Measurements from ENCODE around the gene ST7.
"Not testable (repeated sequence)": the region's sequence is repeated elsewhere in the genome, so short reads cannot be mapped to it uniquely, and the experiment has no call there.

ST7 gene

GRCh38 chr7:117113871-117114270 lies 160.6 kb downstream of the ST7 start:
- Histone ChIP-seq H3K9ac (ENCODE audit: low read length) (no peak overlapping the region), H3K27ac (ENCODE audit: low read length) (no peak overlapping the region), H3K4me1 (ENCODE audit: control insufficient read depth, low read depth, low read length) (peaks cover 16% of the 10 kb centered on the region), H3K27me3 (ENCODE audit: control insufficient read depth, insufficient read depth, low read length) (no peaks in the 10 kb centered on the region), H3K9me3 (ENCODE audit: control insufficient read depth, low read depth, low read length) (no peaks in the 10 kb centered on the region), H3K4me3 (ENCODE audit: low read length) (no peak overlapping the region), H3K36me3 (ENCODE audit: control insufficient read depth, low read depth, low read length) (no peaks in the 10 kb centered on the region)

GRCh38 chr7:117114272-117114671 lies 161.0 kb downstream of the ST7 start:
- no peak overlapping the region for H3K27ac ChIP-seq (ENCODE audit: low read length)
- H3K27me3 ChIP-seq (ENCODE audit: control insufficient read depth, insufficient read depth, low read length), result no peaks in the 10 kb centered on the region
- H3K4me1 ChIP-seq (ENCODE audit: control insufficient read depth, low read depth, low read length), result peaks cover 16% of the 10 kb centered on the region
- H3K4me3 ChIP-seq (ENCODE audit: low read length), result no peak overlapping the region
- no peak overlapping the region for H3K9ac ChIP-seq (ENCODE audit: low read length)
- no peaks in the 10 kb centered on the region for H3K9me3 ChIP-seq (ENCODE audit: control insufficient read depth, low read depth, low read length)
- H3K36me3 ChIP-seq (ENCODE audit: control insufficient read depth, low read depth, low read length), result no peaks in the 10 kb centered on the region

GRCh38 chr7:117116211-117116610 lies 162.9 kb downstream of the ST7 start:
- Histone ChIP-seq H3K36me3 (ENCODE audit: control insufficient read depth, low read depth, low read length) (no peaks in the 10 kb centered on the region), H3K4me1 (ENCODE audit: control insufficient read depth, low read depth, low read length) (peaks cover 10% of the 10 kb centered on the region), H3K27me3 (ENCODE audit: control insufficient read depth, insufficient read depth, low read length) (no peaks in the 10 kb centered on the region), H3K9me3 (ENCODE audit: control insufficient read depth, low read depth, low read length) (no peaks in the 10 kb centered on the region), H3K9ac (ENCODE audit: low read length) (no peak overlapping the region), H3K4me3 (ENCODE audit: low read length) (no peak overlapping the region), H3K27ac (ENCODE audit: low read length) (no peak overlapping the region)

- no peak overlapping the region for H3K27ac ChIP-seq (ENCODE audit: low read length)
- no peaks in the 10 kb centered on the region for H3K36me3 ChIP-seq (ENCODE audit: control insufficient read depth, low read depth, low read length)
- no peak overlapping the region for H3K4me3 ChIP-seq (ENCODE audit: low read length)
- H3K9ac ChIP-seq (ENCODE audit: low read length), result no peak overlapping the region
- H3K27me3 ChIP-seq (ENCODE audit: control insufficient read depth, insufficient read depth, low read length), result no peaks in the 10 kb centered on the region
- H3K9me3 ChIP-seq (ENCODE audit: control insufficient read depth, low read depth, low read length), result no peaks in the 10 kb centered on the region
- H3K4me1 ChIP-seq (ENCODE audit: control insufficient read depth, low read depth, low read length), result peaks cover 10% of the 10 kb centered on the region
Observed at GRCh38 chr7:117117172-117117571, 163.9 kb downstream of the ST7 start.

- Histone ChIP-seq H3K9me3 (ENCODE audit: control insufficient read depth, low read depth, low read length) (no peaks in the 10 kb centered on the region), H3K36me3 (ENCODE audit: control insufficient read depth, low read depth, low read length) (no peaks in the 10 kb centered on the region), H3K4me1 (ENCODE audit: control insufficient read depth, low read depth, low read length) (peaks cover 10% of the 10 kb centered on the region), H3K27ac (ENCODE audit: low read length) (peak overlapping the region; percentile 29), H3K4me3 (ENCODE audit: low read length) (peak overlapping the region; percentile 34), H3K9ac (ENCODE audit: low read length) (peak overlapping the region; percentile 38), H3K27me3 (ENCODE audit: control insufficient read depth, insufficient read depth, low read length) (no peaks in the 10 kb centered on the region)
Observed at GRCh38 chr7:117118579-117119180, 165.4 kb downstream of the ST7 start.

- peak overlapping the region; percentile 38 for H3K9ac ChIP-seq (ENCODE audit: low read length)
- no peaks in the 10 kb centered on the region for H3K36me3 ChIP-seq (ENCODE audit: control insufficient read depth, low read depth, low read length)
- H3K27me3 ChIP-seq (ENCODE audit: control insufficient read depth, insufficient read depth, low read length), result no peaks in the 10 kb centered on the region
- peaks cover 10% of the 10 kb centered on the region for H3K4me1 ChIP-seq (ENCODE audit: control insufficient read depth, low read depth, low read length)
- H3K27ac ChIP-seq (ENCODE audit: low read length), result peak overlapping the region; percentile 29
- no peaks in the 10 kb centered on the region for H3K9me3 ChIP-seq (ENCODE audit: control insufficient read depth, low read depth, low read length)
- peak overlapping the region; percentile 34 for H3K4me3 ChIP-seq (ENCODE audit: low read length)
Observed at GRCh38 chr7:117119192-117119924, 166.1 kb downstream of the ST7 start.

- not testable (repeated sequence) for H3K9ac ChIP-seq (ENCODE audit: low read length); H3K27me3 ChIP-seq (ENCODE audit: control insufficient read depth, insufficient read depth, low read length); H3K36me3 ChIP-seq (ENCODE audit: control insufficient read depth, low read depth, low read length); H3K9me3 ChIP-seq (ENCODE audit: control insufficient read depth, low read depth, low read length); H3K4me1 ChIP-seq (ENCODE audit: control insufficient read depth, low read depth, low read length); H3K27ac ChIP-seq (ENCODE audit: low read length); H3K4me3 ChIP-seq (ENCODE audit: low read length)
Observed at GRCh38 chr7:117120321-117120720, 167.0 kb downstream of the ST7 start.

GRCh38 chr7:117122036-117122435 lies 168.7 kb downstream of the ST7 start:
- H3K9ac ChIP-seq (ENCODE audit: low read length); H3K27ac ChIP-seq (ENCODE audit: low read length); H3K9me3 ChIP-seq (ENCODE audit: control insufficient read depth, low read depth, low read length); H3K4me3 ChIP-seq (ENCODE audit: low read length); H3K27me3 ChIP-seq (ENCODE audit: control insufficient read depth, insufficient read depth, low read length); H3K36me3 ChIP-seq (ENCODE audit: control insufficient read depth, low read depth, low read length): not testable (repeated sequence)
- peaks cover 25% of the 10 kb centered on the region for H3K4me1 ChIP-seq (ENCODE audit: control insufficient read depth, low read depth, low read length)

GRCh38 chr7:117122536-117122935 lies 169.2 kb downstream of the ST7 start:
- Histone ChIP-seq H3K4me3 (ENCODE audit: low read length) (no peak overlapping the region), H3K36me3 (ENCODE audit: control insufficient read depth, low read depth, low read length) (no peaks in the 10 kb centered on the region), H3K4me1 (ENCODE audit: control insufficient read depth, low read depth, low read length) (peaks cover 30% of the 10 kb centered on the region), H3K27me3 (ENCODE audit: control insufficient read depth, insufficient read depth, low read length) (no peaks in the 10 kb centered on the region), H3K9me3 (ENCODE audit: control insufficient read depth, low read depth, low read length) (no peaks in the 10 kb centered on the region), H3K9ac (ENCODE audit: low read length) (no peak overlapping the region), H3K27ac (ENCODE audit: low read length) (no peak overlapping the region)

GRCh38 chr7:117123311-117123926 lies 170.1 kb downstream of the ST7 start:
- no peaks in the 10 kb centered on the region for H3K36me3 ChIP-seq (ENCODE audit: control insufficient read depth, low read depth, low read length)
- H3K4me1 ChIP-seq (ENCODE audit: control insufficient read depth, low read depth, low read length), result peaks cover 26% of the 10 kb centered on the region
- no peak overlapping the region for H3K27ac ChIP-seq (ENCODE audit: low read length)
- H3K9ac ChIP-seq (ENCODE audit: low read length), result no peak overlapping the region
- H3K9me3 ChIP-seq (ENCODE audit: control insufficient read depth, low read depth, low read length), result no peaks in the 10 kb centered on the region
- no peak overlapping the region for H3K4me3 ChIP-seq (ENCODE audit: low read length)
- H3K27me3 ChIP-seq (ENCODE audit: control insufficient read depth, insufficient read depth, low read length), result no peaks in the 10 kb centered on the region

- Histone ChIP-seq H3K4me1 (ENCODE audit: control insufficient read depth, low read depth, low read length) (peaks cover 21% of the 10 kb centered on the region), H3K9ac (ENCODE audit: low read length) (no peak overlapping the region), H3K27me3 (ENCODE audit: control insufficient read depth, insufficient read depth, low read length) (no peaks in the 10 kb centered on the region), H3K27ac (ENCODE audit: low read length) (no peak overlapping the region), H3K9me3 (ENCODE audit: control insufficient read depth, low read depth, low read length) (no peaks in the 10 kb centered on the region), H3K36me3 (ENCODE audit: control insufficient read depth, low read depth, low read length) (no peaks in the 10 kb centered on the region), H3K4me3 (ENCODE audit: low read length) (no peak overlapping the region)
Observed at GRCh38 chr7:117124591-117125220, 171.4 kb downstream of the ST7 start.

Measured in iPS-18a (cell line).